IPS-20b (cell line): ENCODE data around the gene XYLB.

Source experiments
- H3K27ac ChIP-seq: one replicate; pipeline ENCODE4 v1.5.1; 2013; ENCODE audit warnings: low read length
- H3K27me3 ChIP-seq: 2 replicates; pipeline ENCODE4 v1.6.1; 2013; ENCODE audit warnings: mild to moderate bottlenecking, low read length, inconsistent platforms; ENCODE audit not compliant: insufficient read depth
- H3K36me3 ChIP-seq: 2 replicates; pipeline ENCODE4 v1.6.1; 2013; ENCODE audit warnings: low read depth, mild to moderate bottlenecking, inconsistent platforms, low read length, moderate library complexity; ENCODE audit not compliant: insufficient read depth
- H3K4me1 ChIP-seq: 2 replicates; pipeline ENCODE4 v1.6.1; 2013; ENCODE audit warnings: mild to moderate bottlenecking, control low read depth, inconsistent platforms, low read length, moderate library complexity; ENCODE audit not compliant: insufficient read depth
- H3K4me3 ChIP-seq: 2 replicates; pipeline ENCODE4 v1.5.1; 2013; ENCODE audit warnings: mild to moderate bottlenecking, low read length, inconsistent platforms
- H3K9ac ChIP-seq: 2 replicates; pipeline ENCODE4 v1.6.1; 2013; ENCODE audit warnings: low read depth, mild to moderate bottlenecking, inconsistent platforms, low read length, moderate library complexity
- H3K9me3 ChIP-seq: 2 replicates; pipeline ENCODE4 v1.6.1; 2013; ENCODE audit warnings: mild to moderate bottlenecking, low read depth, low read length, inconsistent platforms; ENCODE audit not compliant: insufficient read depth

The XYLB gene

GRCh38 chr3:38369186-38369585 is 22.6 kb downstream of the XYLB start:
- Histone ChIP-seq H3K36me3 (peaks cover 5% of the 10 kb centered on the region; the same call in 1 of the 2 replicates), H3K9ac (no peak overlapping the region)

GRCh38 chr3:38370149-38370548 is 23.6 kb downstream of the XYLB start:
- H3K4me1 ChIP-seq: no peaks in the 10 kb centered on the region
- 0 out of 2 replicates have a peak, but pooled peaks cover 5% of the 10 kb centered on the region for H3K36me3 ChIP-seq
- no peak overlapping the region for H3K9ac ChIP-seq
- peaks cover 5% of the 10 kb centered on the region; the same call in 1 of the 2 replicates for H3K9me3 ChIP-seq
- no peak overlapping the region for H3K4me3 ChIP-seq
- no peaks in the 10 kb centered on the region for H3K27me3 ChIP-seq
- no peak overlapping the region for H3K27ac ChIP-seq

More at GRCh38 chr3:38369186-38369585, 22.6 kb downstream of the XYLB start:
- Histone ChIP-seq H3K4me1 (no peaks in the 10 kb centered on the region), H3K4me3 (no peak overlapping the region), H3K9me3 (peaks cover 5% of the 10 kb centered on the region; the same call in 1 of the 2 replicates), H3K27me3 (no peaks in the 10 kb centered on the region), H3K27ac (no peak overlapping the region)

GRCh38 chr3:38370861-38371260 is 24.3 kb downstream of the XYLB start:
- 0 out of 2 replicates have a peak, but pooled peaks cover 5% of the 10 kb centered on the region for H3K36me3 ChIP-seq
- H3K9ac ChIP-seq: no peak overlapping the region
- no peaks in the 10 kb centered on the region for H3K27me3 ChIP-seq
- H3K27ac ChIP-seq: no peak overlapping the region
- H3K9me3 ChIP-seq: peaks cover 5% of the 10 kb centered on the region; the same call in 1 of the 2 replicates
- no peaks in the 10 kb centered on the region for H3K4me1 ChIP-seq
- no peak overlapping the region for H3K4me3 ChIP-seq

- Histone ChIP-seq H3K27me3 (no peaks in the 10 kb centered on the region), H3K36me3 (0 out of 2 replicates have a peak, but pooled peaks cover 5% of the 10 kb centered on the region), H3K27ac (no peak overlapping the region), H3K4me1 (no peaks in the 10 kb centered on the region), H3K9ac (no peak overlapping the region), H3K9me3 (peaks cover 5% of the 10 kb centered on the region; the same call in 1 of the 2 replicates), H3K4me3 (no peak overlapping the region)
These were observed 25.1 kb downstream of the XYLB start for GRCh38 chr3:38371541-38372213.

- Histone ChIP-seq H3K4me1 (no peaks in the 10 kb centered on the region), H3K36me3 (peaks cover 10% of the 10 kb centered on the region; the same call in 1 of the 2 replicates), H3K27ac (no peak overlapping the region), H3K9me3 (peaks cover 5% of the 10 kb centered on the region; the same call in 1 of the 2 replicates), H3K4me3 (no peak overlapping the region), H3K9ac (no peak overlapping the region), H3K27me3 (no peaks in the 10 kb centered on the region)
These were observed 25.6 kb downstream of the XYLB start for GRCh38 chr3:38372214-38372601.

GRCh38 chr3:38374221-38374620 is 27.6 kb downstream of the XYLB start:
- H3K4me3 ChIP-seq: no peak overlapping the region
- H3K9ac ChIP-seq: no peak overlapping the region
- no peak overlapping the region for H3K27ac ChIP-seq
- peaks cover 13% of the 10 kb centered on the region; the same call in 1 of the 2 replicates for H3K36me3 ChIP-seq
- no peaks in the 10 kb centered on the region for H3K27me3 ChIP-seq
- H3K9me3 ChIP-seq: no peaks in the 10 kb centered on the region
- H3K4me1 ChIP-seq: no peaks in the 10 kb centered on the region

- Histone ChIP-seq H3K9me3 (no peaks in the 10 kb centered on the region), H3K9ac (no peak overlapping the region), H3K4me3 (no peak overlapping the region), H3K4me1 (no peaks in the 10 kb centered on the region), H3K36me3 (peaks cover 20% of the 10 kb centered on the region; the same call in 1 of the 2 replicates), H3K27ac (no peak overlapping the region), H3K27me3 (no peaks in the 10 kb centered on the region)
These were observed 28.5 kb downstream of the XYLB start for GRCh38 chr3:38375072-38375471.

- no peaks in the 10 kb centered on the region for H3K9me3 ChIP-seq
- H3K27ac ChIP-seq: no peak overlapping the region
- no peak overlapping the region for H3K4me3 ChIP-seq
- H3K9ac ChIP-seq: no peak overlapping the region
- H3K4me1 ChIP-seq: no peaks in the 10 kb centered on the region
- no peaks in the 10 kb centered on the region for H3K27me3 ChIP-seq
- peaks cover 21% of the 10 kb centered on the region; the same call in 1 of the 2 replicates for H3K36me3 ChIP-seq
These were observed 29.0 kb downstream of the XYLB start for GRCh38 chr3:38375488-38376097.

GRCh38 chr3:38376098-38376816 is 29.7 kb downstream of the XYLB start:
- Histone ChIP-seq H3K27ac (no peak overlapping the region), H3K4me3 (no peak overlapping the region), H3K27me3 (no peaks in the 10 kb centered on the region), H3K36me3 (peaks cover 25% of the 10 kb centered on the region; the same call in 1 of the 2 replicates), H3K9me3 (no peaks in the 10 kb centered on the region), H3K9ac (no peak overlapping the region), H3K4me1 (no peaks in the 10 kb centered on the region)

- Histone ChIP-seq H3K27ac (no peak overlapping the region), H3K4me1 (no peaks in the 10 kb centered on the region), H3K9ac (no peak overlapping the region), H3K4me3 (no peak overlapping the region), H3K36me3 (peaks cover 25% of the 10 kb centered on the region; the same call in 1 of the 2 replicates), H3K27me3 (no peaks in the 10 kb centered on the region), H3K9me3 (peaks cover 3% of the 10 kb centered on the region; the same call in 1 of the 2 replicates)
These were observed 32.7 kb downstream of the XYLB start for GRCh38 chr3:38379201-38379770.

GRCh38 chr3:38382506-38383080 is 36.0 kb downstream of the XYLB start:
- Histone ChIP-seq H3K27ac (no peak overlapping the region), H3K36me3 (peaks cover 20% of the 10 kb centered on the region; the same call in 1 of the 2 replicates), H3K4me1 (no peaks in the 10 kb centered on the region), H3K27me3 (no peaks in the 10 kb centered on the region), H3K9me3 (peaks cover 7% of the 10 kb centered on the region; the same call in 1 of the 2 replicates), H3K4me3 (no peak overlapping the region), H3K9ac (no peak overlapping the region)
